CD4-positive, alpha-beta T cell treated with Interleukin-6 at 100 ng/mL for 8 hours (primary cell): ENCODE measurements around the gene ICA1L.

ENCODE experiments used
- DNase-seq: peaks from one replicate; pipeline ENCODE4 v3.0.0-alpha.2; 2020; ENCODE audit warnings: mixed read lengths, low spot score

ICA1L gene

GRCh38 chr2:202782940-202783558 lies 88.5 kb downstream of the ICA1L start:
- no peak for DNase-seq

GRCh38 chr2:202780514-202781021 lies 91.0 kb downstream of the ICA1L start:
- no peak for DNase-seq

- DNase-seq = no peak
Observed at GRCh38 chr2:202778217-202778616, 93.3 kb downstream of the ICA1L start.

DNA sequence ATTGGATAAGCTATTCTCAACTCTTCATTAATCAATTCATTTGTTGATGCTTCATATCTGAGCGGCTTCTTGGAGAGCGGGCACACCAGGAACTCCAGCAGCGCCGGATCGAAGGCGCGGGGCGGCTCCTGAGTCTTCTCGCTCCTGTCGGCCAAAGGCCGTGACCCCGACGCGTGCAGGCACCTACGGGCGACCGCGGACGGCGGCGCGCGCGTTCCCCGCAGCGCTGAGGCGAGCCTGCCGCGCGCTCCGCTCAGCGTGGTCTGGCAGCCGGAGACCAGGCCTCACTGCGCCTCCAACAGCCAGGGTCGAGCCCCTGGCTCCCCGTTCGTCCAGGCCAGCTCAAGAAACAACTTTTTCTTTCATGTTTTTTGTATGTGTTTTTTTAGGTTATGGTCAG lies 97.5 kb downstream of the ICA1L start:
- no peak for DNase-seq

DNA sequence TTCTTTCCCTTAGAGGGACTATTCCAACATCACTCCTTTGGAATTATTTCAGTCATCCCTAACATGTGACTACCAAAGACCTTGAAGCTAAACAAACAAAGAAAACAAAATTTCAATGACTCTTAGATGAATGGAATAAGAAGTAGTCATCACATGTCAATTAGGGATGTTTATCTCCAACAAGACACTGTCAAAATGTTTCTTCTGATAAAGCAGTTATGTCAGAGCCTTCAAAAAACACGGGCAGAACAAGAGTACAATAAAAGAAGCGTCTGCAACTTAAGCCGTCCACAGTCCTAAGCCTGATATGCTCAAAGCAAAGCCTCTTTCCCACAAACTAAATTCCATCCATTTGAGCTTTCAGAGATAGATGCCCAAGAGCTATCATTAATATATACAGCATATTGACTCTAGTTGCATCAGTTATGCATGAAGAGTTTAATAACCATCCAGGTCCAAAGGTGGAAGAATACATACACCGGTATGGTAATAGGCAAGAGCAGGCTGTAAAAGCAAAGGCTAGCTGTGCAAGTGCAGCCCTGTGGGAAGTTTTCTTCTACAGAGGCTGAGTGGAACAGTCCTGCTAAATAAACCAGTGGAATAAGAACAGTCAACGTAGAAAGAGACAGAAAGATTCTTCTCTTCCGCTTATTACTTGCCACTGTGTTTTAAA lies 98.1 kb downstream of the ICA1L start:
- no peak for DNase-seq

DNA sequence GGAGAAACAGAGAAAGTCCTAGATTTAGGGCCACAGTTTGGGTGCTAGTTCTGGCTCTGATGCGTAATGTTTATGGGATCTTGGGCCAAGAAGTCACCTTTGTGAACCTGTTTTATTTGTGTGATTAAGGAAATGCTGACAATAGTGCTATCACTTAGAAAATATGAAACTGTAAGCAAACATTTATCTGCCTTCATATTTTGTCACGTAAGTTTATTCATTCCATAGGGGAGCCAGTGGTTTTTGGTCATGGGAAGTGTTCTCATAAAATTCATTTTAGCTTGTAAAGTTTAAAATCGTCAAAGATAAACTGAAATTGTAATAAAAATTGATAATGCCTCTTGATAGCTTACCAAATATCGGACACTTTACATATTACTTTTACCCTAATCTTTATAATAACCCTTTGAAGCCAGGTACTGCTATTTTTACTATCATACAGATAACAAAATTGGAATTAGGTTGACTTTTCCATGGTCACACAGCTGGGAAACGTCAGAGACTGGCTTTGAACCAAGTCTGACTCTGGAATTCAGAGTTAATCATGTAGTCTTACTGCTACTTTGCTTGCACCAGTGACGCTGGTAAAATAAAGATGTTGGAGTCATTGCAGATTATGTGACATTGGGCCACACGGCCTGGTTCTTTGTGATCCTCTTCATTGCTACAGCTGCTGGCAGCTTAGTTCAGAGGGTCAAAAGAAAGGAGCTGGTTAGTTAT lies 99.7 kb downstream of the ICA1L start:
- DNase-seq = no peak

GRCh38 chr2:202771336-202771735 lies 100.2 kb downstream of the ICA1L start:
- no peak for DNase-seq

GRCh38 chr2:202769201-202769600 lies 102.4 kb downstream of the ICA1L start:
- no peak for DNase-seq

GRCh38 chr2:202768273-202768672 lies 103.3 kb downstream of the ICA1L start:
- DNase-seq = no peak

- DNase-seq = no peak
Observed at GRCh38 chr2:202765436-202765835, 106.1 kb downstream of the ICA1L start.

- DNase-seq = no peak
Observed at GRCh38 chr2:202764991-202765390, 106.6 kb downstream of the ICA1L start.

DNA sequence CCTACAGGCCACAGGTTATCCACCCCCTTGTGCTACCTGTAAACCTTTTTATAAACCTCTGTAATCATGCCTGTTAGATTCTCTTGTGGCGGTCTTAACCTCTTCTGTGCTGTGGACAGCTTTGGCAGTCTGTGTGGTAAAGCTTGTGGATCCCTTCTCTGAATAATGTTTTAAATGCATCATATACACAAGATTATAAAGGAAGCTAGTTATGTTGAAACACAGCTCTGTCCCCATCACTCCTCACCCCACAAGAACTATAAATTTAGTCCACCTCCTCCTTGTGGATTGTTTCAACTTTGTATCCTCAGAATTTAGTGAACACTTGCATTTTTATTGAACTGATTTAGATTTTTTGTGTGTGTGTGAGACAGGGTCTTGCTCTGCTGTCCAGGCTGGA lies 107.7 kb downstream of the ICA1L start:
- no peak for DNase-seq

DNA sequence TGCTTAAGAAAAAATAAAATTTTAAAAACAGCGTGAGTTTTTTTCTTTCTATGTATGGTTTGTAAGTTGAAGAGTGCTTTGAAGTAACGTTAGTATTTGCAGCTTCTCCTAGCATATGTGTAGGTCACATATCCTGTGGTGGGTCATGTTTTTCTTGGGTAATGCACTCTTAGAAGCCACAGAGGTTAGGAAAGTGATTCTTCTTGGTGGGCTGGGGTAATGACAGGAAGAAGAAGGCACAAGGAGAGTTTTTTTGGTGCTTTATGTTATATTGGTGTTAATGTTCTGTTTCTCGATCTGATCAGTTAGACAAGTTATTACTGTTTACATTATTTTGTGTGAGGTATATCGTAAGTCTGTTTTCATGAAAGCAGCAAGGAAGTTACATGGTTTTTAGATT lies 109.0 kb downstream of the ICA1L start:
- DNase-seq = peak; percentile 53

DNA sequence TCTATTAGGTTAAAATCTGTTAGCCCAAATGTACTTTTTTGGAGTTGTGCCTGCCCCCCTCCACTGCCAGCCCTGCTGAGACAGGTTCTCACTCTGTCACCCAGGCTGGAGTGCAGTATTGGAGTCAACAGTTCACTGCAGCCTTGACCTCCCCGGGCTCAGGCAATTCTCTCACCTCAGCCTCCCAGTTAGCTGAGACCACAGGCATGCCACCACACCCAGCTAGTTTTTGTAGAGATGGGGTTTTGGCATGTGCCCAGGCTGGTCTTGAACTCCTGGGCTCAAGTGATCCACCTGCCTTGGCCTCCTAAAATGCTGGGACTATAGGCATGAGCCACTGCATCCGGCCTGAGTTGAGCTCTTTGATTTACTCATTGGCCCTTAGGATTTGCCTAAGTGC lies 110.7 kb downstream of the ICA1L start:
- DNase-seq = no peak

DNA sequence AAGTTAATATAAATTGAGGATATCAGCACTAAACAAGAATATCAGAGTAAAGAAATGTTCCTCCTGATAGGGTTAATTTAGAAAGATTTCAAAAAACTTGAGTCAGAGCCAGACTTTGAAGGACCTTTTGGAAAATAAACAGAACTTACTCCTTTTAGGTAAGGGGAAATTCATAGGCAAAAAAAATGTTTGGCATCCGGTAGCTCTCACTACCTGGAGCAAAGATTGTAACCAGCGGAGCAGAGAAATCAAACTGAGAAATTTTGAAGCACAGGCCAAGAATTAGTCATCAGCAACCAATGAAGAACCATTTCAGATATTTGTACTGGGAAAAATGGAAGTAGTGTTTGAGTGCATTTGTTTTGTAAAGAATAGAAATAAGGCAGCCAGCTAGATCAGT lies 113.0 kb downstream of the ICA1L start:
- DNase-seq = no peak

DNA sequence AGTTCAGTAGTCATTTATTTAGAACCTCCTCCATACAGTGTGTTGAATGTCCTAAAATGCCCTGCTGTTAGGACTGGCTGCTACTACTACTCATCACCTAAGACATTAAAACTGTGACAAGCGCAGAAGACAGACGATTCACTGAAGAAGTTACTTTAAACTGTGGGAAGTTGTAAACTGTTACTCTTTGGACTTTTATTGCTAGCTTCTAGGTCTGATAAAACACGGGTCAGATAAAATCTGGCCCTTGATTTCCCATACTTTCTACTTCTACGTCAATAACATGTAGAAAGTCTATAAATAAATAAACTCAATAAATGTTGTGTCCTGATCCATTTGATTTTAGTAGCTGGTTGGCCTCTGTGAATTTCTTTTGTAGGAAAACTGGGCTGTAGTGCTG lies 113.4 kb downstream of the ICA1L start:
- DNase-seq = no peak

DNA sequence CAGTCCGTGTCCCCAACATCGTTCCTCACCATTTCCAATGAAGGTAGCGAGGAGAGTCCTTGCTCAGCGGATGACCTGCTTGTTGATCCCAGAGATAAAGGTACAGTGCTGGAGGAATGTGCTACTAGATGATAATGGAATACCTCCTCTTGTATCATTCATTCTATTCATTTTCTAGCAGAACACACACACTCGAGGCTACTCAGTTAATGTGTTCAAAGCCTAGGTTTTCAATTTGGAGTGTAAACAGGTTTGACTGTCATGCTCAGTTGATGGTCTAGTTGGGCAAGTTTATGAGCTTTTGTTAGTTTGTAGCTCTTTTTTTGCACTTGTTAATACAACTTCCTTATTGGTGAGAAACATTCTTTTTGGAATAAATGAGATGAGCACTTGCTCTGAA lies 114.2 kb downstream of the ICA1L start:
- DNase-seq = no peak

DNA sequence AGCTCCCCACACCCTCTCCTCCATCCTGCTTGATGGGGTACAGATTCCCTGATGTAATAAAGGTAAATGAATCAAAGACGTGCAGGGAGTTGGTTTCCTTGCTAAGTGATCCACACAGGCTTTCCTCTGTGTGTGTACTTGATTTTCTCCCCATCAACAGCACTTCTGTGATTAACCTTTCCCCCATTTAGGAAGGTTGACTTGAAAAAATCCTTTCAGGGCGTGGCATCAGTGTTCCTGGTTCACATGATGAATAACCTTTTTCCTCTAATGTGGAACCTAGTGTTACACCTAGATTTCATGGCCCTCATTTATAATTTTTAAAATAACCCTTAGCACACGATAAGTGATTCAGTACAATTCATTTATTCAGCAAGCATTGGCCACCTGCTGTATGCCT lies 115.0 kb downstream of the ICA1L start:
- no peak for DNase-seq

DNA sequence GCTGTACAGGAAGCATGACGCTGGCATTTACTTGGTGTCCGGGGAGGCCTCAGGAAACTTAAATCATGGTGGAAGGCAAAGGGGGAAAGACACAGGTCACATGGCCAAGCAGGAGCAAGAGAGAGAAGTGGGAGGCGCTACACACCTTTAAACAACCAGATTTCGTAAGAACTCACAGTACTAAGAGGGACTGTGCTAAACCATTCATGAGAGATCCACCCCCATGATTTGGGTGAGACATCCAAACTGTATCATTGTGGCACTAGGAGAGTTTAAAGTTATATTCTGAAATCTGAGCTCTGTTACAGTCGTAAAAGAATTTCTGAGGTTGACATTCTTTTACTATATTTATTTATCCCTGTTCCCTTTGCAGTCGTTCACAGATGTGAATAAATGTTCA lies 116.6 kb downstream of the ICA1L start:
- DNase-seq = no peak

DNA sequence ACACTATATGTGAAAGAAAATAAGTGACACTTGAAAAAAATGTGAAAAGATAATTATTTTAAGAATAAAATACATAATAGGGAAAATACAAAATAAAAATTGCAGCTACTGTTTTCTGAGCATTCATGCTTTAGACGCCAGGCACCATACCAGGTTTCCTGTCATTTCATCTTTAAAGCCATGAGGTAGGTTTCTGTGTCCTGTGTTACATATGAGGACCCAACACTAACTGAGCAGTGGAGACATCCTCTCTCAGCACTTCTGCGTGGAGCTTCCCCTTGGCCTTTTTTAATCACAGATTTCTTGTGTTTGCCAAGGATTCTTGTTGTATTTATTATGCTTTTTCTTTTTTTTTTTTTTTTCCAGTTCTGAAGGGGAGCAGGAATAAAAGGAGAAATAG lies 119.5 kb downstream of the ICA1L start:
- peak; percentile 24 for DNase-seq

DNA sequence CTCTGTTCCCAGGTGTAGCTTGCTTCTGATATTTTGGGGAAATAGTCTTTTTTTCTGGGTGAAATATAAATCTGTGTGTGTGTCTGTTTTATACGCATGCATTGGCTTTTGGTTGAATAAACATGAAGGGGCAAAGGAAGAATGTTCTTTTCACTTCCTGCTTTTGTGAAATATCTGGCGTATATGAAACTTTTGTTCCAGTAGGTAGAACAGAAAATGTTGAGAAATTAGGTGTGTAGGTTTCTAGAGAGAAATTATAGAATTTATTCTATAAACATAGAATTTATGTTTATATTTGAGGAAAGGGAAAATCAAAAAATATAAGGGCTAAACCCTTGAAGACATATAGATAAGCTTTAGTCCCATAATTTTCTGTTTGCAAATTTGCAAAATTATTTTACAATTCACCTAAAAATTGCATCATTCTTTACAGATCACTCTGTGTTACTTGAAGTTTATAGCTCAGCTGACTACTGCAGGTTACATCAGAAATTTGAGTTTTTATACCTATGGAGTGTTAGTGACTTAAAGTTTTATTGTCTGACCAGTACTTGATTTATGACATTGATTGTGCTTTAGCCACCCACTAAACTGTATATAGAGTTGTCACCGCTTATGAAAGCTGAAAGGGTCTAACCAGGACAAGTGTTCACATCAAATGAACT lies 120.7 kb downstream of the ICA1L start:
- DNase-seq = no peak

DNA sequence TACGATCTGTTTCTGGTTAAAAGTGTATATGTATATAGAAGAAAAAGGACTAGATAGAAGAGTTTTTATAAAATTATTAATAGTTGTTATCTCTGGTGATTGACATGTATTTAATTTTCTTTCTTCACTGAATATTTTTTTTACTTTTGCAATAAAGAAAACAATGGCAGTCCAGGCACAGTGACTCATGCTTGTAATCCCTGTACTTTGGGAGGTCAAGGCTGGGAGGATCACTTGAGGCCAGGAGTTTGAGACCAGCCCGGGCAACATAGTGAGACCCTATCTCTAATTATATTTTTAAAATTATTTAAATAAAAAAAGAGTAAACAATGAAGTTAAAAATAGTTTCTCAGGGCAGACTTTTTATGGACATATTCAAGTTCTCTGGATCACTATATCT lies 122.1 kb downstream of the ICA1L start:
- no peak for DNase-seq

GRCh38 chr2:202743613-202744012 lies 128.0 kb downstream of the ICA1L start:
- DNase-seq = no peak
